ENCODE data around the gene TMC2. TPM values are rescaled to one million over a fixed set of nuclear protein-coding genes. Genes with fewer than 3 reads are reported as not detected.
A peak's percentile ranks its signal among the peaks of the same experiment; 100 is the strongest.
"Not testable (repeated sequence)": the region's sequence is repeated elsewhere in the genome, so short reads cannot be mapped to it uniquely, and the experiment has no call there.

TMC2 gene
- polyA plus RNA-seq, 4 donors, result 0.14 to 0.43 (median 0.23) TPM

GRCh38 chr20:2657674-2658073 is 121.3 kb downstream of the TMC2 start:
- no peak for DNase-seq (ENCODE audit: low read depth in 4 of 4, low spot score in 2 of 4)

- no peak for DNase-seq (ENCODE audit: low read depth in 4 of 4, low spot score in 2 of 4)
These were observed 122.3 kb downstream of the TMC2 start for GRCh38 chr20:2658414-2659354.

GRCh38 chr20:2659547-2659946 is 123.2 kb downstream of the TMC2 start:
- no peak for DNase-seq (ENCODE audit: low read depth in 4 of 4, low spot score in 2 of 4)

GRCh38 chr20:2663364-2663886 is 127.1 kb downstream of the TMC2 start:
- no peak for DNase-seq (ENCODE audit: low read depth in 4 of 4, low spot score in 2 of 4)

GRCh38 chr20:2663887-2664719 is 127.7 kb downstream of the TMC2 start, which contains the start of gene IDH3B:
Gene IDH3B, minus strand, starts transcription at chr20:2664216. Its CDS starts 28 bp downstream, at chr20:2664188.
- DNase-seq (ENCODE audit: low read depth in 4 of 4, low spot score in 2 of 4), result peak in 3 of 4 donors; percentile 67 to 89 (median 85)

- DNase-seq (ENCODE audit: low read depth in 4 of 4, low spot score in 2 of 4), result no peak
These were observed 135.6 kb downstream of the TMC2 start for GRCh38 chr20:2671977-2672376.

- no peak for DNase-seq (ENCODE audit: low read depth in 4 of 4, low spot score in 2 of 4)
These were observed 136.1 kb downstream of the TMC2 start for GRCh38 chr20:2672446-2672845.

GRCh38 chr20:2673453-2673852 is 137.1 kb downstream of the TMC2 start:
- DNase-seq (ENCODE audit: low read depth in 4 of 4, low spot score in 2 of 4), result no peak

DNA sequence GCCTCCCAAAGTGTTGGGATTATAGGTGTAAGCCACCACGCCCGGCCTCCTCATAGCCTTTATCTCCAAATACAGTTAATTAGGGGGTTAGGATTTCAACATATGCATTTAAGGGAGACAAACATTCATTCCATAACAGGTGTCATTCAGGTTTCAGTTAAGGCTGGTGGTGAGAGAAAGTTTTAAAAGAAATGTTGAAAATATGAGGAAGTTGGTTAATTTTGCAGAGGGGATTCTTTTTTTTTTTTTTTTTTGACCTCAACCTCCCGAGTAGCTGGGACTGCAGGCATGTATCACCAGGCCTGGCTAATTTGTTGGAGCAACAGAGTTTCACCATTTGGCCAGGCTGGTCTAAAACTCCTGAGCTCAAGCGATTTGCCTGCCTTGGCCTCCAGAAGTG is 143.7 kb downstream of the TMC2 start:
- DNase-seq (ENCODE audit: low read depth in 4 of 4, low spot score in 2 of 4), result no peak

- DNase-seq (ENCODE audit: low read depth in 4 of 4, low spot score in 2 of 4), result not testable (repeated sequence)
These were observed 145.7 kb downstream of the TMC2 start for GRCh38 chr20:2682040-2682439.

DNA sequence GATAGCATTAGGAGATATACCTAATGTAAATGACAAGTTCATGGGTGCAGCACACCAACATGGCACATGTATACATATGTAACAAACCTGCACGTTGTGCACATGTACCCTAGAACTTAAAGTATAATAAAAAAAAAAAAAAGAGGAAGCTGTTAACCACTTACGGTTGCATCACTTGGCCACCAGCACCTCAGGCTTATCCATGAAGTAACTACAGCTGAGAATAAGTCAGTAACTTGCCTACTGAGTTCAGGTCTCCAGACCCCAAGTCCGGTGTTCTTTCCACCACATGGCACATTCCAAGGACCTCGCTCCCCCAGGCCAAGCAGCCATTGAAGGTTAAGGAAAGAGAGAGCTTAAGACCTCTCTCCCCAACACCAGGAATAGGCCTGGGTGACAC is 148.4 kb downstream of the TMC2 start:
- not testable (repeated sequence) for DNase-seq (ENCODE audit: low read depth in 4 of 4, low spot score in 2 of 4)

- DNase-seq (ENCODE audit: low read depth in 4 of 4, low spot score in 2 of 4), result no peak
These were observed 151.1 kb downstream of the TMC2 start for GRCh38 chr20:2687514-2687913.

- peak in 2 of 4 donors; percentile 43 to 44 for DNase-seq (ENCODE audit: low read depth in 4 of 4, low spot score in 2 of 4)
These were observed 151.7 kb downstream of the TMC2 start for GRCh38 chr20:2688041-2688591.

DNA sequence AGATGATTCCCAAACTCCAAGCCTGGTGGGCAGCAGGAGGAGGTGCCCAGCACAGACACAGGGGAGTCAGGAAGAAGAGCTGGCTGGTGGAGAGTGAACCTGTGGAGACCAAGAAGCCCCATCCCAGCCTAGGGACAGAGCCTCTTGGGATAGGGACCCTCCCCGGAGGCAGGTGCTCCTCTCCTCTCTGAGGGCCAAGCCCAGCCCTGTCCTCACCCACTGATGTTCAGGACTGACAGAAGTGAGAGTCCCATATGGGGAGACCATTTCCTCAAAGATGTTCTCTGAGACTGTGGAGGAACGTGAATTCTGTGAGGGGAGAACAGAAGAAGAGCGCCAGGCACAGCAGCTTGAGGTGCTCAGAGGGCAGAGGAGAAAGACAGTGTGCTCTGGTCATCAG is 153.8 kb downstream of the TMC2 start:
- DNase-seq (ENCODE audit: low read depth in 4 of 4, low spot score in 2 of 4), result no peak

DNA sequence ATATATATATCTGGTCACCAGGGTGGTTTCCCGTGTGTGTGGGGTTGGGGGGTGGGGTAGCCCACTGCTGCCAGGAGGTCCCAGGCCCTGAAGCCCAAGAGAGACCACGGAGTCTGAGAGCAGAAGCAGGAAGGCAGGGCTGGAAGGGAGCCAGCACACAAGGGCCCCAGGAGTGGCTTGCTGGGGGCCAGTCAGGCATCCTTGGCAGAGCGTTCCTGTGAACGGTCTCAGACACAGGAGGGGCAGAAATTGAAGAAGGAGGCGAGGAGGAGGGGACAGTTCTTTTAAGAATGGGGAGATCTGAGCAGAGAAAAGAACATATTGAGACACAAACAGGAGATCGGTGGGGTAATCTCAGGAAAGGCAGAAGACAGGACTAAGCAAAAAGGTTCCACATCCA is 154.3 kb downstream of the TMC2 start:
- DNase-seq (ENCODE audit: low read depth in 4 of 4, low spot score in 2 of 4), result no peak

GRCh38 chr20:2691127-2691526 is 154.8 kb downstream of the TMC2 start:
- no peak for DNase-seq (ENCODE audit: low read depth in 4 of 4, low spot score in 2 of 4)

Other genes starting within 250 kb of the TMC2 start
- under 1 TPM; 0.54 to 0.98 (median 0.88) TPM for gene TGM3, start 240.6 kb upstream of the TMC2 start, polyA plus RNA-seq (ENCODE audit: insufficient read length in 4 of 4)
- not detected for gene TGM6, start 155.7 kb upstream of the TMC2 start, polyA plus RNA-seq (ENCODE audit: insufficient read length in 4 of 4)
- gene SNRPB, start 65.8 kb upstream of the TMC2 start, polyA plus RNA-seq (ENCODE audit: insufficient read length in 4 of 4), result 100 to 1,000 TPM; 134 to 193 (median 158) TPM
- gene ZNF343, start 27.7 kb upstream of the TMC2 start, polyA plus RNA-seq (ENCODE audit: insufficient read length in 4 of 4), result 10 to 100 TPM; 14.1 to 18.9 (median 16.4) TPM
- gene NOP56, start 116.1 kb downstream of the TMC2 start, polyA plus RNA-seq (ENCODE audit: insufficient read length in 4 of 4), result 100 to 1,000 TPM; 198 to 280 (median 246) TPM
- gene IDH3B, start 127.6 kb downstream of the TMC2 start, polyA plus RNA-seq (ENCODE audit: insufficient read length in 4 of 4), result 100 to 1,000 TPM; 125 to 142 (median 135) TPM
- 10 to 100 TPM; 25.8 to 45.1 (median 37.8) TPM for gene EBF4, start 156.2 kb downstream of the TMC2 start, polyA plus RNA-seq (ENCODE audit: insufficient read length in 4 of 4)

All from left renal cortex interstitium (tissue), 4 donors.